Mucosa of descending colon (tissue), 3 donors: ENCODE measurements around the gene PBX1. TPM values are rescaled to one million over a fixed set of nuclear protein-coding genes. Genes with fewer than 3 reads are reported as not detected.
A peak's percentile ranks its signal among the peaks of the same experiment; 100 is the strongest.

Experiments
- ATAC-seq: fragments of 200-7000 bp; cut with Tn5 transposase; one replicate; pipeline ENCODE4 v1.9.1; 2020; ENCODE audit warnings: mild to moderate bottlenecking, moderate library complexity
- DNase-seq, 3 donors: peaks; one replicate each; pipeline ENCODE4 v3.0.0-alpha.2; 2020
- H3K36me3 ChIP-seq: fragments of 200-600 bp; one replicate; pipeline ENCODE4 v1.8.0; 2021; ENCODE audit warnings: low read depth, mild to moderate bottlenecking
- H3K4me1 ChIP-seq: fragments of 200-600 bp; one replicate; pipeline ENCODE4 v1.8.0; 2021; ENCODE audit warnings: low read depth, mild to moderate bottlenecking
- H3K4me3 ChIP-seq: fragments of 200-600 bp; one replicate; pipeline ENCODE4 v1.8.0; 2021; ENCODE audit warnings: mild to moderate bottlenecking
- H3K9me3 ChIP-seq: fragments of 200-600 bp; one replicate; pipeline ENCODE4 v1.8.0; 2021; ENCODE audit warnings: mild to moderate bottlenecking
- CTCF ChIP-seq: fragments of 200-600 bp; IDR thresholded peaks from one replicate; pipeline ENCODE4 v1.8.0; 2022; ENCODE audit warnings: antibody characterized with exemption, mild to moderate bottlenecking
- intact Hi-C, 2 donors: fragments of 100-400 bp; cut with DNase I in 1 of 2; cut with micrococcal nuclease in 1 of 2; formaldehyde crosslinking; loops; one replicate each; pipeline versions ENCODE4 v1.11.0 to v1.11.1; 2022; cut with DNase I, micrococcal nuclease
- total RNA-seq, 3 donors: library from RNA; stranded (reverse); fragmentation: NEBNext Ultra II Directional in 2 of 3; extraction: Animal tissue kit (Norgen Biotek cat#: 25700) in 2 of 3; gene quantifications; one replicate each; pipeline versions ENCODE4 v1.2.1 to v1.2.4, GENCODE V29; 2021 to 2023
- donor health status: DM: no; HTN: no; CAD: no; lungs with moderate emphysema.
- donor health status: DM: no; HTN: no; CAD: no.
- donor health status: DM: no; HTN: yes; CAD: no.

The PBX1 gene
- total RNA-seq, 3 donors from 2014 or later, result 52.6 to 182 (median 82.8) TPM

- Histone ChIP-seq H3K4me3 (no peak overlapping the region), H3K9me3 (no peaks in the 10 kb centered on the region), H3K4me1 (peaks cover 32% of the 10 kb centered on the region), H3K36me3 (no peaks in the 10 kb centered on the region)
- intact Hi-C loops, result no loop called here
- ATAC-seq (no peak), DNase-seq (no peak)
- no peak for TF ChIP-seq CTCF
Measured at GRCh38 chr1:164771041-164771618, 212.1 kb downstream of the PBX1 start.

GRCh38 chr1:164771619-164772361, 212.8 kb downstream of the PBX1 start:
- no peaks in the 10 kb centered on the region for H3K36me3 ChIP-seq
- no peak overlapping the region for H3K4me3 ChIP-seq
- DNase-seq (no peak), ATAC-seq (peak; percentile 34)
- no peak for TF ChIP-seq CTCF
- intact Hi-C loops, result no loop called here
- peaks cover 37% of the 10 kb centered on the region for H3K4me1 ChIP-seq
- no peaks in the 10 kb centered on the region for H3K9me3 ChIP-seq

- intact Hi-C loops, result no loop called here
- peak in 2 of 3 donors; percentile 53 to 68 for DNase-seq
- Histone ChIP-seq H3K4me1 (peaks cover 31% of the 10 kb centered on the region), H3K4me3 (no peak overlapping the region), H3K9me3 (no peaks in the 10 kb centered on the region), H3K36me3 (no peaks in the 10 kb centered on the region)
- no peak for TF ChIP-seq CTCF
- peak; percentile 79 for ATAC-seq
Measured at GRCh38 chr1:164772635-164773034, 213.7 kb downstream of the PBX1 start.

- no peak for ATAC-seq
- Histone ChIP-seq H3K4me3 (no peak overlapping the region), H3K36me3 (no peaks in the 10 kb centered on the region), H3K4me1 (peaks cover 31% of the 10 kb centered on the region), H3K9me3 (no peaks in the 10 kb centered on the region)
- no peak for DNase-seq
- intact Hi-C loops, result no loop called here
- no peak for TF ChIP-seq CTCF
Measured at GRCh38 chr1:164773102-164773501, 214.1 kb downstream of the PBX1 start.

GRCh38 chr1:164774413-164774812, 215.4 kb downstream of the PBX1 start:
- DNase-seq (no peak), ATAC-seq (no peak)
- intact Hi-C loops, result no loop called here
- no peaks in the 10 kb centered on the region for H3K36me3 ChIP-seq
- TF ChIP-seq CTCF, result no peak
- peaks cover 31% of the 10 kb centered on the region for H3K4me1 ChIP-seq
- H3K4me3 ChIP-seq, result no peak overlapping the region
- H3K9me3 ChIP-seq, result no peaks in the 10 kb centered on the region
